Suppressor macrophage (primary cell): ENCODE measurements around the gene PRKACA.
A peak's percentile ranks its signal among the peaks of the same experiment; 100 is the strongest.
"Not testable (repeated sequence)": the region's sequence is repeated elsewhere in the genome, so short reads cannot be mapped to it uniquely, and the experiment has no call there.

Experiments used
- DNase-seq, 4 experiments: peaks; one replicate each; pipeline ENCODE4 v3.0.0-alpha.2; 2020 to 2022

PRKACA gene

DNA sequence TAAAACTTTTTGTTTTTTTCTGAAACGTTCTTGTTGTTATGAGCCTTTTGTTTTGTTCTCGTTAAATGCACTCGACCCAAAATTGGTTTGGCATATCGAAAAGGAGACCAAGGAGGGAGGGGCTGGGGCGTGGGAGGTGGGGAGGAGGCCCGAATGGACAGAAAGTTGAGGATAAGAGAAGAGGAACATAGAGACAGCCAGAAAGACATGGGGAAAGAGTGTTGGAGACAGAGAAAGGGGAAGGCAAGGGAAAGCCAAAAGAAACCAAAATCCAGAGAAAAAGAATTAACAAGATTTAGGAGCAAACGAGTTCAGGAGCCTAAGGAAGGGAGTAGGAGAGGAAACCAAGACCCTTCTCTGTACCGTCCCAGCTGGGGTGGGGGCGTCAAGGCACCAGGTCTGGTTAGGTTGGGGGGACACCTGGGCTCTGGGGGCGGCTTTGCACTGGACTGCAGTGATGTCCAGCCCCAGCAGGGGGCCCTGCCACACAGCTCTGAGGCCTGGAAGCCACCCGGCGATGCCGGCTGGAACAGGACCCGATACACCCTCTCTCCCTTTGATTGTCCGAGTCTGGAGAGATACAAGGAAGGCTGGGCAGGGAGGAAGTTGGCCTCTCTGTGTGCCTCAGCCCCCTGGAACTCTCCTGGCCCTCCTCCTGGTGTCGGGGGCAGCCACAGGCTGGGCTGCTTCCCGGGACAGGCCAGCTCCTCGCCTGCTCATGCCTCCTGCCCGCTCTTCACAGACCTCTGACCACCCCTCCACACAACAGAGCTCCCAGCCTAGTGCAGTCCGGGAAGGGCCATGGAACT is 30.4 kb upstream of the PRKACA start:
- peak; percentile 54 to 81 (median 62) for DNase-seq

GRCh38 chr19:14146789-14147216 is 29.2 kb upstream of the PRKACA start:
- peak; percentile 45 to 74 (median 68) for DNase-seq

DNA sequence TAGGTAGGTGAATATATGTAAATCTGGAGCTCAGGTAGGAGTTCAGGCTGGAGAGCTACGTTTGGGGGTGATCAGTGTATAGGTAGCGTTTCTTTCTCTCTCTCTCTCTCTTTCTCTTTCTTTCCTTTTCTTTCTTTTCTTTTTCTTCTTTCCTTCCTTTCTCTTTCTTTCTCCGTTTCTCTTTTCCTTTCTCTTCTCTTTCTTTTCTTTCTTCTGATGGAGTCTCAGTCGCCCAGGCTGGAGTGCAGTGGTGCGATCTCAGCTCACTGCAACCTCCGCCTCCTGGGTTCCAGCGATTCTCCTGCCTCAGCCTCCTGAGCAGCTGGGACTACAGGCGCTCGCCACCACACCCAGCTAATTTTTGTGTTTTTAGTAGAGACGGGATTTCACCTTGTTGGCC is 28.6 kb upstream of the PRKACA start:
- DNase-seq = not testable (repeated sequence)

- DNase-seq = no peak
These were observed 27.8 kb upstream of the PRKACA start for GRCh38 chr19:14145381-14145780.

GRCh38 chr19:14142262-14143190 is 25.0 kb upstream of the PRKACA start:
- DNase-seq = no peak

GRCh38 chr19:14141041-14141440 is 23.5 kb upstream of the PRKACA start:
- DNase-seq = no peak

DNA sequence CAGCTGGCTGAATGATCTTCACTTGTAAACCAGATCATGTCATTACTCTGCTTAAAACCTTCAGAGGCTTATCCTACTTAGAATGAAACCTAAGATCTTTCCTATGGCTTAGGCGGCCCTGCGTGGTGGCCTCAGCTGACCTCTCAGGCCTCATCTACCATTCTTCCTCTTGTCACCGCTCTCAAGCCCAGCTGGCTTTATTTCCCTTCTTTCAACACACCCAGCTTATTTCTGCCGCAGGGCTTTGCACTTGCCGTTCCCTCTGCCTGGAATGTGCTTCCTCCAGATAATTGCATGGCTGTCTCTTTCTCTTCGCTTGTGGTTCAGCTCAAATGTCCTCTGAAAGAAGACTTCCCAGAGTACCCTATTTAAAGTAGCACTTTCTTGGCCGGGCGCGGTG is 22.4 kb upstream of the PRKACA start:
- peak; percentile 85 to 93 (median 90) for DNase-seq

DNA sequence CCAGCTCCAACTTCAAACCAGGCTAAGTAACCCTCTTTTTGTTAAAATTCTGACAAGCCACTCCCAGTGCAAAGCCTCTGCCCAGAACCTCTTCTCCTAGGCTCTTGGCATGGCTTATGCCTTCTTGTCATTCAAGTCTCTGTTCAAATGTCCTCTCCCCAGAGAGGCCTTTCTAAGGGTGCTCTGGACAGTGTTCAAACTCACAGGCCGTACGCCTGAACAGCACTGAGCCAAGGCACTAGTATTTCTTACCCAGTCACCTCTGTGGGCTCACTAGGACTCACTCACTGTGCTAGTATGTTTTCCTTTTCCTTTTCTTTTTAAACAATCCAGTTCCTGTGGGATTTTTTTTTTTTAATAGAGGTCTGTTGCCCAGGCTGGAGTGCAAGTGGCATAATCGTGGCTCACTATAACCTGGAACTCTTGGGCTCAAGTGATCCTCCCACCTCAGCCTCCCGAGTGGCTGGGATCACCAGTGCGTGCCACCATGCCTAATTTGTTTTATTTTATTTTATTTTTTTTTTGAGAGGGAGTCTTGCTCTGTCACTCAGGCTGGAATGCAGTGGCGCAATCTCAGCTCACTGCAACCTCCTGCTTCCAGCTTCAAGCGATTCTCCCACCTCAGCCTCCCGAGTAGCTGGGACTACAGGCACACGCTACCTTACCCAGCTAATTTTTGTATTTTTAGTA is 21.2 kb upstream of the PRKACA start:
- no peak for DNase-seq

DNA sequence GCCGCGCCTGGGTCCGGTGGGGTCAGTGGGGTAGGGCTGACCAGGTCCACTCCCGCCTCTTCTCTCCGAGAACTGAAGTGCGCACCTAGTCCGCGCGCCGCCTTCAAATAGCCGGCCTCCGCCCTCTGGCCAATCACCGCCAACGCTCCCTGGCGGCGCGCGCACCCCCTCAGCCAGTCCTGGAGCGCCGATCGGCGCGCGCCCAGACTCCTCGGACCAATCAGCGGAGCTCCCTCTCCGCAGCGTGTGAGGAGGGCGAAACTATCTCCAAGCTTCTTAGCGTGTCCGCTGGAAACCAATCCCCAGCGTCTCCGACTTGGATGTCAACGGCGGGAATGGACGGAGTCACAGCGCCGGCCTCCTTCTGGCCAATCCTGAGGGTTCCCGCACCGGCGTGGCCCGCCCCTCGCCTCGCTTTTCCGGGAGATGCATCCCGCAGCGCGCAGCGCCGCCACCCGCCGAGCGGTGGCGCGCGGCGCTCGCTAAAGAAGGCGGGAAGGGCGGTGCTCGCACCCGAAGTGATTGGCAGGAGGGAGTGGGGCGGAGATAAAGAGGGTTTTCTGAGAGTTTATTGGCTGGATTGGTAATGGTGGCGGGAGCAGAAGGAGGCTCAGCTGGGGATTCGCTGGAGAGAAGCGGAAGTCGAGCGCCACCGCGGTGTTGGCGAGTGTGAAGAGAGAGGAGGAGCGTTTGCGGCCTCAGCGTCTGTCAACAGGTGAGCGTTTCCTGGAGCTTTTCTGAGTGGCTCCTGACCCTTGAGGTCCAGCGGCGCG is 19.1 kb upstream of the PRKACA start, which contains the start of gene ASF1B:
ASF1B (minus strand) TSS at position 81 of the 773 bp plus-strand sequence. CDS start 133 bp downstream, outside the sequence.
- DNase-seq = peak; percentile 100

- no peak for DNase-seq
These were observed 18.5 kb upstream of the PRKACA start for GRCh38 chr19:14135985-14136508.

GRCh38 chr19:14135355-14135754 is 17.8 kb upstream of the PRKACA start:
- DNase-seq = no peak

DNA sequence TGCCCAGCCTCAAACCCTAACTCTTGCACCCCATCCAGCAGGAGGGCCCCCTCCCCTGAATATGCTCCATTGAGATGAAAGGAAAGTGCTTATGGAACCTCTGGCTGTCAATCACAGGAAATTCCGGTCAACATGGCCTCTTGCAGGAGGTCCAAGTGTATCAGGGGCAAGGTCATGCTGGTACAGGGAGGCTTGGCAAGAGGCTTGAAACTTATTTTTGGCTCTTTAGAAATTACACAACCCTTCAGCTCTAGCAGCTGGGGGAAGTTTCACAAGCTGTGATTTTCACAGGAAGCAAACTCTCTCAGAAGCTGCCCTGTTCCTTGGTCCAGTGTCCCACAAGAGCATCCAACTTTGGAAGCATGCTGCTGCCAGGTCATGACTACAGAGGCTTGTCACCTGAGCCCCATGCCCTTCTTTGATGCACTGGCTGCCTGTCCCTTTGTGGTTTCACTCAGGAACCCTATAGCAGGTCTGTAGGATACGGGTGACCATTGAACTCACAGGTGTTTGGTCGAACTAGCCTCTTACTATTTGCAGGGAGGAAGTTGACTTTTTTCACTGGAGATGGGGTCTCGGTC is 10.5 kb upstream of the PRKACA start:
- peak; percentile 78 to 94 (median 88) for DNase-seq

- DNase-seq = peak; percentile 74 to 86 (median 82)
These were observed 9.6 kb upstream of the PRKACA start for GRCh38 chr19:14127176-14127575.

DNA sequence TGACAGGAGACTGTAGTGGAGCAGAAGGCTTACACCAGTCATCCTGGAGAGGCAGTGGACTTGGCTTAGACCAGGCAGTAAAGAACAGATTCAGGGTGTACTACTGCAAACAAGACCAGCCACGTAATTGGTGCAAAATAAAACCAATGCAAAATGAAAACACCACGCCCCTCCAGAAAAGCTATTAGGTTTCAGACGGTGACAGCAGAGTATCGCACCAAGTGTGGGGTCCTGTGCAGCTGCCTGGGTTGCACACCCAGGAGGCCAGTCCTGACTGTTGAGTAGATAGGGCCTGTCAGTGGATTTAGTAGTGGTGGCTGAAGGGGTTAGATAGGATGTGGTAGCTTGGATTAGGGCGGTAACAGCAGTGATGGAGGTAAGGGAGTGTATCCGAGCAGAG is 5.4 kb upstream of the PRKACA start:
- no peak for DNase-seq

GRCh38 chr19:14120497-14120780 is 2.9 kb upstream of the PRKACA start:
- no peak for DNase-seq

- no peak for DNase-seq
These were observed 2.3 kb upstream of the PRKACA start for GRCh38 chr19:14119644-14120496.

DNA sequence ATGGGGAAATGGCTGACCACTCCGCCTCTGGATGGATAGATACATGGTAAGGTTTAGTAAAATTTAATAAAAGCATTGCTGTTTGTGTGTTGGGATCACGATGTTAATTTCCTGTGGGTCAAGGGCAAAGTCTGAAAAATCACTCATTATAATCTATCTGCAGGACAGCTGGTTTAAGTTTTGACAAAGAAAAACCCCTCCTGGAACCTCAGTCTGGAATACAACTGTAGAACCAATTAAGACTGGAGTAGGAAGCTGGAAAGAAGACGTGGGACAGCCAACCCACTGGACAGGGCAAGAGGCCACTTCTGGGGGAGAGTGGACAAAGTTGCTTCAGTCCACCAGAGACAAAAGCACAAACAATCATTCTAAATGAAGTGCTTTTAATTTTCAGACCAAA is 1.6 kb upstream of the PRKACA start:
- peak in 1 of 4 experiments; percentile 29 for DNase-seq

GRCh38 chr19:14118165-14119051 is 846 bp upstream of the PRKACA start:
- peak; percentile 94 to 98 (median 97) for DNase-seq

GRCh38 chr19:14116918-14117578 is 514 bp downstream of the PRKACA start:
- DNase-seq = no peak
